ENCODE results near the gene CNTD1. TPM values are rescaled to one million over a fixed set of nuclear protein-coding genes. Genes with fewer than 3 reads are reported as not detected.

Gene CNTD1
- polyA plus RNA-seq, 4 donors: 1.7 to 3.1 (median 2.0) TPM

Other genes with a start within 250 kb of the CNTD1 start
- 1 to 10 TPM; 3.0 to 4.8 (median 3.4) TPM for gene HSD17B1, start 245.9 kb upstream of the CNTD1 start, polyA plus RNA-seq (ENCODE audit: insufficient read length in 4 of 4)
- 10 to 100 TPM; 55.6 to 60.9 (median 57.1) TPM for gene COASY, start 236.7 kb upstream of the CNTD1 start, polyA plus RNA-seq (ENCODE audit: insufficient read length in 4 of 4)
- 10 to 100 TPM; 33.9 to 37.7 (median 34.6) TPM for gene MLX, start 231.8 kb upstream of the CNTD1 start, polyA plus RNA-seq (ENCODE audit: insufficient read length in 4 of 4)
- 10 to 100 TPM; 16.7 to 17.9 (median 16.9) TPM for gene PSMC3IP, start 221.1 kb upstream of the CNTD1 start, polyA plus RNA-seq (ENCODE audit: insufficient read length in 4 of 4)
- gene RETREG3, start 189.5 kb upstream of the CNTD1 start, polyA plus RNA-seq (ENCODE audit: insufficient read length in 4 of 4): 10 to 100 TPM; 42.5 to 46.6 (median 44.4) TPM
- gene TUBG1, start 189.2 kb upstream of the CNTD1 start, polyA plus RNA-seq (ENCODE audit: insufficient read length in 4 of 4): 10 to 100 TPM; 55.8 to 66.1 (median 59.4) TPM
- 10 to 100 TPM; 21.6 to 28.1 (median 25.9) TPM for gene TUBG2, start 139.6 kb upstream of the CNTD1 start, polyA plus RNA-seq (ENCODE audit: insufficient read length in 4 of 4)
- 10 to 100 TPM; 13.5 to 19.4 (median 15.1) TPM for gene PLEKHH3, start 121.9 kb upstream of the CNTD1 start, polyA plus RNA-seq (ENCODE audit: insufficient read length in 4 of 4)
- 1 to 10 TPM; 1.1 to 2.2 (median 1.3) TPM for gene CCR10, start 117.0 kb upstream of the CNTD1 start, polyA plus RNA-seq (ENCODE audit: insufficient read length in 4 of 4)
- 10 to 100 TPM in 1 of 4 donors, 1 to 10 TPM in 3; 8.4 to 10.1 (median 8.5) TPM for gene CNTNAP1, start 116.3 kb upstream of the CNTD1 start, polyA plus RNA-seq (ENCODE audit: insufficient read length in 4 of 4)
- 10 to 100 TPM; 37.0 to 50.2 (median 45.4) TPM for gene EZH1, start 53.8 kb upstream of the CNTD1 start, polyA plus RNA-seq (ENCODE audit: insufficient read length in 4 of 4)
- 100 to 1,000 TPM; 104 to 113 (median 110) TPM for gene RAMP2, start 37.6 kb upstream of the CNTD1 start, polyA plus RNA-seq (ENCODE audit: insufficient read length in 4 of 4)
- gene VPS25, start 25.4 kb upstream of the CNTD1 start, polyA plus RNA-seq (ENCODE audit: insufficient read length in 4 of 4): 10 to 100 TPM; 85.0 to 90.7 (median 88.9) TPM
- 10 to 100 TPM; 11.3 to 14.7 (median 12.2) TPM for gene WNK4, start 18.3 kb upstream of the CNTD1 start, polyA plus RNA-seq (ENCODE audit: insufficient read length in 4 of 4)
- 100 to 1,000 TPM; 166 to 178 (median 172) TPM for gene COA3, start 157 bp upstream of the CNTD1 start, polyA plus RNA-seq (ENCODE audit: insufficient read length in 4 of 4)
- 10 to 100 TPM; 64.8 to 78.0 (median 69.2) TPM for gene BECN1, start 25.4 kb downstream of the CNTD1 start, polyA plus RNA-seq (ENCODE audit: insufficient read length in 4 of 4)
- gene PSME3, start 34.5 kb downstream of the CNTD1 start, polyA plus RNA-seq (ENCODE audit: insufficient read length in 4 of 4): 100 to 1,000 TPM; 107 to 121 (median 119) TPM
- gene AOC2, start 45.7 kb downstream of the CNTD1 start, polyA plus RNA-seq (ENCODE audit: insufficient read length in 4 of 4): 1 to 10 TPM in 3 of 4 donors, under 1 TPM in 1; 0.83 to 1.2 (median 1.2) TPM
- 1 to 10 TPM; 5.3 to 7.5 (median 6.5) TPM for gene AOC3, start 52.3 kb downstream of the CNTD1 start, polyA plus RNA-seq (ENCODE audit: insufficient read length in 4 of 4)
- gene G6PC1, start 101.9 kb downstream of the CNTD1 start, polyA plus RNA-seq (ENCODE audit: insufficient read length in 4 of 4): 1 to 10 TPM; 4.2 to 7.6 (median 4.9) TPM
- gene AARSD1, start 165.6 kb downstream of the CNTD1 start, polyA plus RNA-seq (ENCODE audit: insufficient read length in 4 of 4): 10 to 100 TPM; 47.6 to 56.2 (median 52.2) TPM
- gene PTGES3L, start 181.2 kb downstream of the CNTD1 start, polyA plus RNA-seq (ENCODE audit: insufficient read length in 4 of 4): 1 to 10 TPM; 2.1 to 2.4 (median 2.2) TPM
- 10 to 100 TPM; 15.4 to 17.0 (median 15.8) TPM for gene RUNDC1, start 181.7 kb downstream of the CNTD1 start, polyA plus RNA-seq (ENCODE audit: insufficient read length in 4 of 4)
- 1,000 to 10,000 TPM; 1,352 to 1,628 (median 1,460) TPM for gene RPL27, start 199.6 kb downstream of the CNTD1 start, polyA plus RNA-seq (ENCODE audit: insufficient read length in 4 of 4)
- 10 to 100 TPM in 3 of 4 donors, 1 to 10 TPM in 1; 7.8 to 13.5 (median 10.6) TPM for gene IFI35, start 207.9 kb downstream of the CNTD1 start, polyA plus RNA-seq (ENCODE audit: insufficient read length in 4 of 4)
- gene VAT1, start 223.5 kb downstream of the CNTD1 start, polyA plus RNA-seq (ENCODE audit: insufficient read length in 4 of 4): 100 to 1,000 TPM; 112 to 143 (median 120) TPM
- 1 to 10 TPM; 2.9 to 3.8 (median 3.6) TPM for gene RND2, start 226.4 kb downstream of the CNTD1 start, polyA plus RNA-seq (ENCODE audit: insufficient read length in 4 of 4)